ENCODE results near the gene MAS1L. TPM values are rescaled to one million over a fixed set of nuclear protein-coding genes. Genes with fewer than 3 reads are reported as not detected.

Gene MAS1L
- total RNA-seq, 1 donor from 2014 or later = not detected

DNA sequence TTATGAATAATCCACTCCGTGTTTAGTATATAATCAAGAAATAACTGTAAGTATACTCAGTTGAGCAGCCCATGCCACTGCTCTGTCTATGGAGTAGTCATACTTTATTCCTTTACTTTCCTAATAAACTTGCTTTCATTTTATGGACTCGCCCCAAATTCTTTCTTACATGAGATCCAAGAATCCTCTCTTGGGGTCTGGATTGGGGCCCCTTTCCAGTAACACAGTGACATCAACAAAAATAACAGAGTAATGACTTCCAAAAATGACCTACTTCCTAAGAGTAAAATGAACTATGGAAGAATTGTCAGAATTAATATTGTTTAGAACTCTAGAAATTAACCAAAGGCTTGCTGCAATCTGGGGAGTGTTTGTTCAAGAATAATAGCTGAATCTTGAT lies 22.0 kb downstream of the MAS1L start:
- H3K27ac Mint-ChIP-seq (ENCODE audit: unreplicated experiment) = no peak overlapping the region

DNA sequence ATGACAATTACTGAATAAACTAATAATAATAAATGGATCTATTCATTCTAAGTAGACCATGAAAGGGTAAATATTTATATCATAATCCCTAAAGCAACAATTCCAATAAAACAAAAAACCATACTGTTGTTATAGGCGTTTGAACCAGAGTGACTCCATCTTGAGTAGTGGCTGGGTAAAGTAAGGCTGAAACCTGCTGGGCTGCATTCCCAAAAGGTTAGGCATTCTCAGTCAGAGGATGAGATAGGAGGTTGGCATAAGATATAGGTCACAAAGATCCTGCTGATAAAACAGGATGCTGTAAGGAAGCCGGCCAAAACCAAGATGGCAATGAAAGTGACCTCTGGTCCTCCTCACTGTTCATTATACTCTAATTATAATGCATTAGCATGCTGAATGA lies 22.5 kb downstream of the MAS1L start:
- no peak overlapping the region for H3K4me3 Mint-ChIP-seq (ENCODE audit: unreplicated experiment)
- peaks cover 2% of the 10 kb centered on the region for H3K27me3 Mint-ChIP-seq (ENCODE audit: unreplicated experiment)
- TF ChIP-seq, protein P1, sequence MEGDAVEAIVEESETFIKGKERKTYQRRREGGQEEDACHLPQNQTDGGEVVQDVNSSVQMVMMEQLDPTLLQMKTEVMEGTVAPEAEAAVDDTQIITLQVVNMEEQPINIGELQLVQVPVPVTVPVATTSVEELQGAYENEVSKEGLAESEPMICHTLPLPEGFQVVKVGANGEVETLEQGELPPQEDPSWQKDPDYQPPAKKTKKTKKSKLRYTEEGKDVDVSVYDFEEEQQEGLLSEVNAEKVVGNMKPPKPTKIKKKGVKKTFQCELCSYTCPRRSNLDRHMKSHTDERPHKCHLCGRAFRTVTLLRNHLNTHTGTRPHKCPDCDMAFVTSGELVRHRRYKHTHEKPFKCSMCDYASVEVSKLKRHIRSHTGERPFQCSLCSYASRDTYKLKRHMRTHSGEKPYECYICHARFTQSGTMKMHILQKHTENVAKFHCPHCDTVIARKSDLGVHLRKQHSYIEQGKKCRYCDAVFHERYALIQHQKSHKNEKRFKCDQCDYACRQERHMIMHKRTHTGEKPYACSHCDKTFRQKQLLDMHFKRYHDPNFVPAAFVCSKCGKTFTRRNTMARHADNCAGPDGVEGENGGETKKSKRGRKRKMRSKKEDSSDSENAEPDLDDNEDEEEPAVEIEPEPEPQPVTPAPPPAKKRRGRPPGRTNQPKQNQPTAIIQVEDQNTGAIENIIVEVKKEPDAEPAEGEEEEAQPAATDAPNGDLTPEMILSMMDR (IDR thresholded peaks at IDR 0.05; ENCODE audit: partially characterized antibody, unreplicated experiment) = no peak
- H3K27ac Mint-ChIP-seq (ENCODE audit: unreplicated experiment) = no peak overlapping the region
- H3K4me1 Mint-ChIP-seq (ENCODE audit: low read depth, unreplicated experiment) = no peaks in the 10 kb centered on the region
- no peaks in the 10 kb centered on the region for H3K36me3 Mint-ChIP-seq (ENCODE audit: unreplicated experiment)
- no peaks in the 10 kb centered on the region for H3K9me3 Mint-ChIP-seq (ENCODE audit: unreplicated experiment)
- DNase-seq = no peak

More for the DNA sequence above, 22.0 kb downstream of the MAS1L start:
- no peak for DNase-seq
- Mint-ChIP-seq H3K4me3 (ENCODE audit: unreplicated experiment) (no peak overlapping the region), H3K36me3 (ENCODE audit: unreplicated experiment) (no peaks in the 10 kb centered on the region), H3K27me3 (ENCODE audit: unreplicated experiment) (peaks cover 2% of the 10 kb centered on the region), H3K4me1 (ENCODE audit: low read depth, unreplicated experiment) (no peaks in the 10 kb centered on the region), H3K9me3 (ENCODE audit: unreplicated experiment) (no peaks in the 10 kb centered on the region)
- TF ChIP-seq, protein P1 (IDR thresholded peaks at IDR 0.05; ENCODE audit: partially characterized antibody, unreplicated experiment) = no peak

DNA sequence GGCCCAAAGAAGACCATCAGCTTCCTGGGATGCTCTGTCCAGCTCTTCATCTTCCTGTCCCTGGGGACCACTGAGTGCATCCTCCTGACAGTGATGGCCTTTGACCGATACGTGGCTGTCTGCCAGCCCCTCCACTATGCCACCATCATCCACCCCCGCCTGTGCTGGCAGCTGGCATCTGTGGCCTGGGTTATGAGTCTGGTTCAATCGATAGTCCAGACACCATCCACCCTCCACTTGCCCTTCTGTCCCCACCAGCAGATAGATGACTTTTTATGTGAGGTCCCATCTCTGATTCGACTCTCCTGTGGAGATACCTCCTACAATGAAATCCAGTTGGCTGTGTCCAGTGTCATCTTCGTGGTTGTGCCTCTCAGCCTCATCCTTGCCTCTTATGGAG lies 25.7 kb downstream of the MAS1L start:
- no peaks in the 10 kb centered on the region for H3K4me1 Mint-ChIP-seq (ENCODE audit: low read depth, unreplicated experiment)
- TF ChIP-seq, protein P1 (IDR thresholded peaks at IDR 0.05; ENCODE audit: partially characterized antibody, unreplicated experiment) = no peak
- H3K27me3 Mint-ChIP-seq (ENCODE audit: unreplicated experiment) = peaks cover 3% of the 10 kb centered on the region
- no peak overlapping the region for H3K27ac Mint-ChIP-seq (ENCODE audit: unreplicated experiment)
- DNase-seq = no peak
- H3K36me3 Mint-ChIP-seq (ENCODE audit: unreplicated experiment) = no peaks in the 10 kb centered on the region
- no peaks in the 10 kb centered on the region for H3K9me3 Mint-ChIP-seq (ENCODE audit: unreplicated experiment)
- no peak overlapping the region for H3K4me3 Mint-ChIP-seq (ENCODE audit: unreplicated experiment)

DNA sequence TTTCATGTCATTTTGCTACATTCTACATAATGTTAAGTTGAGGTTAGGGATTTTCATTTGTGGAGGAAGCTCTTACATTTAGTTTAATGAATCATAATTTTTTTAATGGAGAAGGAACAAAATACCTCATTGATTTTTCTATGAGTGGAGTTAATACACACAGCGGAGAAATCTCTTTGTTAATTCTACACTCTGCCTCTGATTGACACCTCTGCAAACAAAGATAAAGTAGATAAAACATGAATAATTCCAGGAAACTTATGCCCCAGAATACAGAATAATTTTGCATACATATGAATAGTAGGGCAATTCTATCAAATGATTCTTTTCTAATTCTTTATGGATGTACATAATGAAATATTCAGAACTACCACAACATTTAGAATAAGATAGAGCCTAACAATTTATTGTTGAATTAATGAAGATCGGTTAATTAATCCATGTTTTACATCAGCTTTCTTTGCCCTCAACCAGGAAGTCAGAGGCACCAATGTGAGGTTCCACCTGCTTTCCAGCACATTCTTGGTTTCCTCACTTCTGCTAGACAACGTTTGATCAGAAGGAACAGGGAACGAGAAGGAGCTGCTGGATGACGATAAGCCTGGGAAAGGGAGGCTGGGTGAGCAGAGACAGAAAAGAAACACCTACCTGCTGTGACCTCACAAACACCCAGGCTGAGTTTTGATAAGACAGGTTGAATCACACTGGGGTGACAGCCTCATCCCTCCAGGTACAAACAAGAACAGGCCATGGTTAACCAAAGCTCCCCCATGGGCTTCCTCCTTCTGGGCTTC lies 26.5 kb downstream of the MAS1L start:
- Mint-ChIP-seq H3K9me3 (ENCODE audit: unreplicated experiment) (no peaks in the 10 kb centered on the region), H3K27ac (ENCODE audit: unreplicated experiment) (no peak overlapping the region), H3K4me3 (ENCODE audit: unreplicated experiment) (no peak overlapping the region), H3K4me1 (ENCODE audit: low read depth, unreplicated experiment) (no peaks in the 10 kb centered on the region), H3K36me3 (ENCODE audit: unreplicated experiment) (no peaks in the 10 kb centered on the region), H3K27me3 (ENCODE audit: unreplicated experiment) (peaks cover 3% of the 10 kb centered on the region)
- TF ChIP-seq, protein P1 (IDR thresholded peaks at IDR 0.05; ENCODE audit: partially characterized antibody, unreplicated experiment) = no peak
- no peak for DNase-seq

DNA sequence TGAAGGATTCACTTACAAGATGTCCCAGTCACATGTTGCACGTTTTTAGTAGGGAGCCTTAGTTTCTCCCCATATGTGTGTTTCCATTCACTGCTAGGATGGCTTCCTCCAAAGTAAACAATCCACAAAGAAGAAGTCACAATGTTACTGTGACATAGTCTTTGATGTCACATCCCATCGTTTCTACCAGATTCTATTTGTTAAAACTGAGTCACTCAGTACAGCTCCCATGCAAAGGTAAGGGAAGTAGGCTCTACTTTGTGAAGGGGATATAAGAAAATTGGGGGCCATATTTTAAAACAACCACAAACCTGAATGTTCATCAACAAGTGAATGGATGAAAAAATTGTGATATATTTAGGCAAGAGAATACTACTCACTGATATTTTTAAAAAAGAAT lies 30.8 kb downstream of the MAS1L start, which contains the start of the genes OR11A1 and OR2H1:
Gene OR11A1 (minus strand): TSS at position 101 of the 400 bp plus-strand sequence. CDS start 29,430 bp downstream, outside the sequence.
Gene OR2H1 (plus strand): TSS at position 185 of the 400 bp plus-strand sequence. CDS start 4,615 bp downstream, outside the sequence.
- H3K27ac Mint-ChIP-seq (ENCODE audit: unreplicated experiment) = no peak within 1 kb of the TSS
- no peaks in the 10 kb centered on the region for H3K9me3 Mint-ChIP-seq (ENCODE audit: unreplicated experiment)
- no peaks in the 10 kb centered on the region for H3K36me3 Mint-ChIP-seq (ENCODE audit: unreplicated experiment)
- H3K4me1 Mint-ChIP-seq (ENCODE audit: low read depth, unreplicated experiment) = no peaks in the 10 kb centered on the region
- TF ChIP-seq, protein P1 (IDR thresholded peaks at IDR 0.05; ENCODE audit: partially characterized antibody, unreplicated experiment) = no peak
- no peak within 1 kb of the TSS for H3K4me3 Mint-ChIP-seq (ENCODE audit: unreplicated experiment)
- peaks cover 1% of the 10 kb centered on the region for H3K27me3 Mint-ChIP-seq (ENCODE audit: unreplicated experiment)
- no peak for DNase-seq

All from glutamatergic neuron (in vitro differentiated cells).